A673 (cell line): ENCODE data around the gene ACAP2. TPM values are rescaled to one million over a fixed set of nuclear protein-coding genes. Genes with fewer than 3 reads are reported as not detected.

Source experiments
- BruUV-seq: library from RNA; stranded (reverse); fragments of 400-500 nt; replicated peaks from 2 replicates; lab custom pipeline; 2021; lab: Mats Ljungman, UMichigan
- CTCF ChIA-PET: fragments of 300-600 bp; sonication (Branson Sonifier 250); formaldehyde crosslinking; loops from one replicate; lab custom pipeline; 2022; ENCODE audit warnings: antibody characterized with exemption; lab: Charles Lee
- POLR2A ChIA-PET: fragments of 300-600 bp; sonication (Branson Sonifier 250); formaldehyde crosslinking; loops from one replicate; lab custom pipeline; 2022; ENCODE audit warnings: antibody characterized with exemption; ENCODE audit not compliant: low non-redundant PET; lab: Charles Lee
- DNase-seq: peaks from one replicate; pipeline ENCODE4 v3.0.0-alpha.2; 2015; ENCODE audit warnings: low spot score
- H3K27ac ChIP-seq: fragments of 200-600 bp; sonication (generic); 2 replicates; pipeline ENCODE4 v1.5.1; 2016; ENCODE audit warnings: mixed run types, low read depth, mild to moderate bottlenecking, mixed read lengths, antibody characterized with exemption, low read length; ENCODE audit not compliant: poor library complexity, severe bottlenecking
- H3K27me3 ChIP-seq: fragments of 200-600 bp; sonication (generic); replicated peaks from 2 replicates; pipeline ENCODE4 v1.6.1; 2017; ENCODE audit warnings: mixed run types, low read depth, mild to moderate bottlenecking, mixed read lengths, antibody characterized with exemption, low read length; ENCODE audit not compliant: insufficient read depth, poor library complexity
- H3K36me3 ChIP-seq: fragments of 200-600 bp; sonication (generic); 2 replicates; pipeline ENCODE4 v1.6.1; 2016; ENCODE audit warnings: mixed run types, mild to moderate bottlenecking, mixed read lengths, antibody characterized with exemption, low read length; ENCODE audit not compliant: insufficient read depth, poor library complexity, severe bottlenecking
- H3K4me1 ChIP-seq: fragments of 200-600 bp; sonication (generic); 2 replicates; pipeline ENCODE4 v1.6.1; 2017; ENCODE audit warnings: mixed run types, mild to moderate bottlenecking, mixed read lengths, antibody characterized with exemption, low read length; ENCODE audit not compliant: insufficient read depth, poor library complexity, severe bottlenecking
- H3K4me3 ChIP-seq: fragments of 200-600 bp; sonication (generic); 2 replicates; pipeline ENCODE4 v1.5.1; 2016; ENCODE audit warnings: low read depth, mixed run types, mild to moderate bottlenecking, mixed read lengths, low read length; ENCODE audit not compliant: poor library complexity, severe bottlenecking
- H3K9me3 ChIP-seq: fragments of 200-600 bp; sonication (generic); 2 replicates; pipeline ENCODE4 v1.6.1; 2016; ENCODE audit warnings: mixed run types, low read depth, mild to moderate bottlenecking, mixed read lengths, antibody characterized with exemption, low read length; ENCODE audit not compliant: poor library complexity, severe bottlenecking
- EZH2 ChIP-seq: fragments of 200-600 bp; sonication (generic); IDR thresholded peaks from 2 replicates; pipeline ENCODE4 v1.6.1; 2017; ENCODE audit warnings: borderline replicate concordance, low read depth, mild to moderate bottlenecking, mixed read lengths, antibody characterized with exemption, low read length; ENCODE audit not compliant: poor library complexity, severe bottlenecking
- intact Hi-C: fragments of 100-400 bp; cut with micrococcal nuclease; formaldehyde crosslinking; loops from one replicate; pipeline ENCODE4 v1.10.0; 2022; ENCODE audit not compliant: unreplicated experiment
- total RNA-seq: library from RNA; stranded (reverse); gene quantifications from 2 replicates; pipeline ENCODE4 v1.2.3, GENCODE V29; 2021
- TF ChIP-seq, protein P1 (sequence below): fragments of 300-800, 200-600 bp; sonication (generic); conservative IDR thresholded peaks from 2 replicates; pipeline ENCODE4 v1.5.1; 2017; ENCODE audit warnings: low read depth, mild to moderate bottlenecking, antibody characterized with exemption, low read length, moderate library complexity, mixed read lengths

ACAP2 gene
- total RNA-seq, 1 experiment from 2014 or later = 47.4 TPM

DNA sequence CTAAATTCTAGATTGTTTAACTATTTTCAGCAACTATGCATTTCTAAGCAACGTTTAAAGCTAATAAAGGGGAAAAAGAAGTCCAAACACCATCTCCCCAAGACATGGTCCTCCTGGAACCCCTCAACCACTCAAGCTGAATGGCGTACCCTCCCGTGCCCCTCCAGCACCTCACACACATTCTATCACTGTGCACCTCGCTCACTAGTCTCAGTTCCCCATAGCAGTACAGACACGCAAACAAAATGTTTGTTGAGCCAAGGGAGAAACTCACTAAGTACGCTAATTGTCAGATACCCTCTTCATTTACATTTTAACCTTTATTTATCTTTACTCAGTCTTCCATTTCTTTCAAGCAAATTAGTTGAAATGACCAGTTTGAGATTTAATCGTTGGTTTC lies 48.8 kb downstream of the ACAP2 start:
- BruUV-seq = no TSS peak
- H3K36me3 ChIP-seq = no peaks in the 10 kb centered on the region
- POLR2A ChIA-PET = no interaction called here
- TF ChIP-seq, protein P1, sequence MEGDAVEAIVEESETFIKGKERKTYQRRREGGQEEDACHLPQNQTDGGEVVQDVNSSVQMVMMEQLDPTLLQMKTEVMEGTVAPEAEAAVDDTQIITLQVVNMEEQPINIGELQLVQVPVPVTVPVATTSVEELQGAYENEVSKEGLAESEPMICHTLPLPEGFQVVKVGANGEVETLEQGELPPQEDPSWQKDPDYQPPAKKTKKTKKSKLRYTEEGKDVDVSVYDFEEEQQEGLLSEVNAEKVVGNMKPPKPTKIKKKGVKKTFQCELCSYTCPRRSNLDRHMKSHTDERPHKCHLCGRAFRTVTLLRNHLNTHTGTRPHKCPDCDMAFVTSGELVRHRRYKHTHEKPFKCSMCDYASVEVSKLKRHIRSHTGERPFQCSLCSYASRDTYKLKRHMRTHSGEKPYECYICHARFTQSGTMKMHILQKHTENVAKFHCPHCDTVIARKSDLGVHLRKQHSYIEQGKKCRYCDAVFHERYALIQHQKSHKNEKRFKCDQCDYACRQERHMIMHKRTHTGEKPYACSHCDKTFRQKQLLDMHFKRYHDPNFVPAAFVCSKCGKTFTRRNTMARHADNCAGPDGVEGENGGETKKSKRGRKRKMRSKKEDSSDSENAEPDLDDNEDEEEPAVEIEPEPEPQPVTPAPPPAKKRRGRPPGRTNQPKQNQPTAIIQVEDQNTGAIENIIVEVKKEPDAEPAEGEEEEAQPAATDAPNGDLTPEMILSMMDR = no peak
- no peak for TF ChIP-seq EZH2
- H3K4me3 ChIP-seq = no peak overlapping the region
- intact Hi-C loops = no loop called here
- no peak overlapping the region for H3K27ac ChIP-seq
- CTCF ChIA-PET = no interaction called here
- DNase-seq = no peak
- no peaks in the 10 kb centered on the region for H3K9me3 ChIP-seq
- no peaks in the 10 kb centered on the region for H3K27me3 ChIP-seq
- H3K4me1 ChIP-seq = peaks cover 13% of the 10 kb centered on the region

DNA sequence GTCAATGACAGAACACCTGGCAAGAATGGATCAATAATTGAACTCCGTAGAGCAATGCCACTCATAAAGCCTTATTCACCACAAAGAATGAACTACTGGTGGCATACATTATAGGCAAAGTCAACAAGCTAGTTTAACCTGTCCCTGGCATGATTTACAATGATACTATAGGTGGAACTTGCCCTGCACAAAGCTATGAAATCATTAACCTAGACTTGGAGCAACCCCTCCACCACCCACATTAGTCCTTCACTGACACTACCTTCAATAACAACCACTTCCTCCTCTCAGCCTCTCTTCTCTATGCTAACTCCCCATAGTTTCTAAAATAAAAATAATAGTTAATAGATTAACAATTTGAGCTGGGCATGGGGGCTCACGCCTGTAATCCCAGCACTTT lies 54.4 kb downstream of the ACAP2 start:
- Histone ChIP-seq H3K4me1 (no peaks in the 10 kb centered on the region), H3K27me3 (no peaks in the 10 kb centered on the region), H3K36me3 (no peaks in the 10 kb centered on the region), H3K27ac (no peak overlapping the region), H3K9me3 (no peaks in the 10 kb centered on the region), H3K4me3 (no peak overlapping the region)
- intact Hi-C loops = no loop called here
- no peak for TF ChIP-seq EZH2
- TF ChIP-seq, protein P1 = no peak
- CTCF ChIA-PET = no interaction called here
- DNase-seq = no peak
- POLR2A ChIA-PET = no interaction called here
- BruUV-seq = no TSS peak

DNA sequence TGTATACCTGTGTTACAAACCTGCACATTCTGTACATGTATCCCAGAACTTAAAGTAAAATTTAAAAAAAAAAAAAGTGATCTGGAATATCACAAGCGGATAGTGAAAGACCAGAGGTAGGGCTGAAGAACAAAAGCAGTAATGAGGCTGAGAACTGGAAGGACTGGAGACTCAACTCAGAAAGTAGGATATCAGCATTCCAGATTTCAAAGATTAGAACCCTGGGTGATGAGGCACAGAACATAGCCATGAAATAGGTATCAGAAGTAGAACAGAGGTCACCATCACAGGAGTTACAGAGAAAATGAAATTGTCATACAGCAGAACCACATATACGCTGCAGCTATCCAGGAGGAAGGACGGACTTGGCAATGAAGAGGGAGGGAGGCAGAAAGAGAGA lies 56.1 kb downstream of the ACAP2 start:
- BruUV-seq = no TSS peak
- Histone ChIP-seq H3K9me3 (no peaks in the 10 kb centered on the region), H3K27me3 (no peaks in the 10 kb centered on the region), H3K4me1 (no peaks in the 10 kb centered on the region), H3K27ac (no peak overlapping the region), H3K36me3 (no peaks in the 10 kb centered on the region), H3K4me3 (no peak overlapping the region)
- no peak for DNase-seq
- intact Hi-C loops = no loop called here
- CTCF ChIA-PET = no interaction called here
- TF ChIP-seq, protein P1 = no peak
- TF ChIP-seq EZH2 = no peak
- POLR2A ChIA-PET = no interaction called here
